Cardiac septum (tissue), 1 donor: Measurements from ENCODE around the gene GTPBP6. TPM values are rescaled to one million over a fixed set of nuclear protein-coding genes. Genes with fewer than 3 reads are reported as not detected.

ENCODE experiments used
- DNase-seq: peaks from one replicate; pipeline ENCODE4 v3.0.0-alpha.2; 2020; ENCODE audit warnings: low spot score
- intact Hi-C: fragments of 100-400 bp; cut with DNase I; formaldehyde crosslinking; loops from one replicate; pipeline ENCODE4 v1.14.0; 2022
- long read RNA-seq: library from polyadenylated mRNA; unstranded; transcript quantifications from one replicate; pipeline ENCODE4 v2.0.0, GENCODE V29; 2021
- total RNA-seq: library from RNA; stranded (reverse); fragmentation: NEBNext Ultra II Directional; extraction: Animal tissue kit (Norgen Biotek cat#: 25700); gene quantifications from one replicate; pipeline ENCODE4 v1.2.1, GENCODE V29; 2021
- donor health status: DM: no; HTN: no; CAD: no.

Gene GTPBP6, protein sequence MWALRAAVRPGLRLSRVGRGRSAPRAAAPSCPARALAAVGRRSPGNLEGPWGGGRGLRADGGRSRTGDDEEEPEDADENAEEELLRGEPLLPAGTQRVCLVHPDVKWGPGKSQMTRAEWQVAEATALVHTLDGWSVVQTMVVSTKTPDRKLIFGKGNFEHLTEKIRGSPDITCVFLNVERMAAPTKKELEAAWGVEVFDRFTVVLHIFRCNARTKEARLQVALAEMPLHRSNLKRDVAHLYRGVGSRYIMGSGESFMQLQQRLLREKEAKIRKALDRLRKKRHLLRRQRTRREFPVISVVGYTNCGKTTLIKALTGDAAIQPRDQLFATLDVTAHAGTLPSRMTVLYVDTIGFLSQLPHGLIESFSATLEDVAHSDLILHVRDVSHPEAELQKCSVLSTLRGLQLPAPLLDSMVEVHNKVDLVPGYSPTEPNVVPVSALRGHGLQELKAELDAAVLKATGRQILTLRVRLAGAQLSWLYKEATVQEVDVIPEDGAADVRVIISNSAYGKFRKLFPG
- total RNA-seq: 35.3 TPM
- long read RNA-seq, transcript GTPBP6-201 (10 exons, 1,907 nt): major isoform, 80 of 152 reads
- long read RNA-seq, partial matches to known transcripts: 40 of 152 reads
- long read RNA-seq, other reads (novel, unspliced or antisense): 28 of 152 reads

DNA sequence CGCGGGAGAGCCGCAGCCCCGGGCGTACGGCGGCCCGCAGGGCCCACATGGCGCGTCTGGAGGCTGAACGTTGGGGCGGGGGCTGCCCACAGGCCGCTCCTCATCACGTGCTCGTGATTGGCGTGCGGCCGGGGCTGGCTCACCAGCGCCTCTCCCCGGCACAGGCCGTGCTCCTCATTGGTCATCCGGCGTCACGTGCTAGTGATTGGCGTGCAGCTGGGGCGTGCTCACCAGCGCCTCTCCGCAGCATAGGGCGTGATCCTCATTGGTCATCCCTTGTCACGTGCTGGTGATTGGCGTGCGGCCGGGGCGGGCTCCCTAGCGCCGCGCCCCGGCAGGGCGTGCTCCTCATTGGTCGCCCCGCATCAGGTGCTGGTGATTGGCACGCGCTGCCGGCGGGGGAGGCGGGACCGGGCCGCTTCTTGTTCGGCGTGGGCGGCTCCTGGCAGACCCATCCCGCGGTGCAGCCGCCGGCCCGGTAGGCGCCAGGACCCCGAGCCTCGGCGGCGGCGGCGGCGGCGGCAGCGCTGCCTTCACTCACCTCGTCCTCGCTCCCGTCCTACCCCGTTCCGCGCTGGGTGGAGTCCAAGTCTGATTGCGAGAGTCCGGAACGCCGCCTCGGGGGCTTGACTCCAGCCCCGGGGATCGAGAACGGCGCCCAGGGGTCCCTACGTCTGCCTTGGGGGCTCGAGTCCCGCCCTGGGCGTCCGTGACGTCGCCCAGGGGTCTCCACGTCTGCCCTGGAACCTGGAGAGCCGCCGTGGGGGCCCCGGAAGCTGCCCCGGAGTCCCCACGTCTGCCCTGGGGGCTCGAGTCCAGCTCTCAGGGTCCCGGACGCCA is at the start of gene GTPBP6:
TSS of gene GTPBP6 (minus strand) at position 58 of the 840 bp plus-strand sequence. CDS start at position 49, 9 bp downstream.
- peak; percentile 100 for DNase-seq

DNA sequence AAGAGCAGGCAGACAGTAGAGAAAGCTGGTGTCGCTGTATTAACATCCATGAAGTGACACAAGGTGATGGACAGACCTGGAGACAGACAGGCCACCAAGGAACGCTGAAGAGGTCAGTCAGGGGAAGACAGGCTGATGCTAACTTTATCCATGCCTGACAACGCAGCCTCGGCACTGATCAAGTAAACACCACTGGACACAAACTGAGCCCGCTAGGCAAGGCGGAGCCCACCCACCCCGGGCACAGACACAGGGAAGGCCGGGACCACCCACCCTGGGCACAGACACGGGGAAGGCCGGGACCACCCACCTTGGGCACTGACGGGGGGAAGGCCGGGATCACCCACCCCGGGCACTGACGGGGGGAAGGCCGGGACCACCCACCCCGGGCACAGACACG is 49.3 kb upstream of the GTPBP6 start:
- DNase-seq: no peak
- intact Hi-C loops: no loop called here

More for the DNA sequence above, at the start of gene GTPBP6:
- intact Hi-C loops: loop anchor here (5.0 kb wide), 1 partner anchor 68 kb away; the partner anchor contains the start of gene PPP2R3B

DNA sequence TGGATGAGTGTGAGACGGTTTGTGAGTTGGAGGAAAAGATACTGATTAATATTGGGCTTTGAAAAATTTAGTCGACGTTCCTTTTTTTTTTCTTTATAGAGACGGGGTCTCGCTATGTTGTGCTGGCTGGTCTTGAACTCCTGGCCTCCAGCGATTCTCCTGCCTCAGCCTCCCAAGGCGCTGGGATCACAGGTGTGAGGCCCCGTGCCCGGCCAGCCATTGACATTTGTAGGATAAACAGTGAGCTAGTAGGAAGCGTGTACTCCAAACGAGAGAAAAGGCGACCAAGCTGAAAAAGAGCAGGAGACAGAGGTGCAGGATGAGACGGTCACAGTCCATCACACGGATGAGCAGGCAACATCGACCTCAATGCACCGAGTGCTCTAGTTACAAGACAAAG is 48.8 kb upstream of the GTPBP6 start:
- intact Hi-C loops: no loop called here
- DNase-seq: no peak

DNA sequence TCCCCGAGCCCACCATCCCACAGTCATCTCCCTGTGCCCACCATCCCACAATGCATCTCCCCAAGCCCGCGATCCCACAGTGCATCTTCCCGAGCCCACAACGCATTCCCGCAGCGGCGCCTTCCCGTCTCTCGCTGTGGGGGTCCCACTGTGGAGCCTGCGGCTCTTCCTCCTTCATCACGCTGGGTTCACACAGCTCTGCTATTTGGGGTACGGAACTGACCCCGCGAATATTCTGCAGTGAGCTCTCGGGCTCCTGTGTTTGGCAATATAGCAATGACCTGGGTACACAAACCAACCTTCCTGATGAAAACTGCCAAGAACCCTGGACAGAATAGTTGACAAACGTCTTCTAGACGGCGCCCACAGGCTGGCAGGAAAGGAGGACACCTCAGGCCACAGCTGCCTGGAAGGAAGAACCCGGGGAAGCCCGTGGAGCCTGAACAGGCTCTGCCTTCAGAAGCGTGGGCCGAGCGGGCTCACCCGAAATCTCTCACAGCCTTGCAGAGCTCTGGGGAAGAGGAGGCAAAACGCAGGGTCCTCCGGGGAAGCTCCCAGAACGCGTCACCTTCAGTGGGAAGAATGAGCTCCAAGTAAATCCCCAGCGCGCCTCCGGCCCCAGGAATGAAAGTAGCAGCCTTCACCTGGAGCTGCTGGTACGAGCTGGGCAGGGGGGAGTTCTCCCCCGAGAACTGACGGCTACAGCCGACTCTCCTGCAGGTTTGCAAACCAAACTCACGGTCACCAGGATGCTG is 45.2 kb upstream of the GTPBP6 start:
- DNase-seq: no peak
- intact Hi-C loops: no loop called here

DNA sequence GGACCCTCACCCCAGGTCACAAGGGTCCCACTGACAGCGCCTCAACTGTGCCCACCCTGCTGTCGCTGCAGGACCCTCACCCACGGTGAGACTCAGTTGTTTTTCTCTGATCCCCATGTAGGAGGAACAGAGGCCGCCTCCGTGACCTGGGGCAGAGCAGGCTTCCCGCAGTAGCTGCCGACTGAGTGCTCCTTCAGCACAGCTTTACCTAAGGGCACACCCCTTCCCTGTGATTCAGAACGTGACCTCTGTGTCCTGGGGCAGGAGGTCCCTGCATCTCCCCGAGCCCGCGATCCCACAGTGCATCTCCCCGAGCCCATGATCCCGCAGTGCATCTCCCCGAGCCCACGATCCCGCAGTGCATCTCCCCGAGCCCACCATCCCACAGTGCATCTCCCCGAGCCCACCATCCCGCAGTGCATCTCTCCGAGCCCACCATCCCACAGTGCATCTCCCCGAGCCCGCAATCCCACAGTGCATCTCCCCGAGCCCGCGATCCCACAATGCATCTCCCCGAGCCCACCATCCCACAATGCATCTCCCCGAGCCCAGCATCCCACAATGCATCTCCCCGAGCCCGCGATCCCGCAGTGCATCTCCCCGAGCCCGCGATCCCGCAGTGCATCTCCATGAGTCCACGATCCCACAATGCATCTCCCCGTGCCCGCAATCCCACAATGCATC is 44.5 kb upstream of the GTPBP6 start:
- intact Hi-C loops: no loop called here
- DNase-seq: no peak

DNA sequence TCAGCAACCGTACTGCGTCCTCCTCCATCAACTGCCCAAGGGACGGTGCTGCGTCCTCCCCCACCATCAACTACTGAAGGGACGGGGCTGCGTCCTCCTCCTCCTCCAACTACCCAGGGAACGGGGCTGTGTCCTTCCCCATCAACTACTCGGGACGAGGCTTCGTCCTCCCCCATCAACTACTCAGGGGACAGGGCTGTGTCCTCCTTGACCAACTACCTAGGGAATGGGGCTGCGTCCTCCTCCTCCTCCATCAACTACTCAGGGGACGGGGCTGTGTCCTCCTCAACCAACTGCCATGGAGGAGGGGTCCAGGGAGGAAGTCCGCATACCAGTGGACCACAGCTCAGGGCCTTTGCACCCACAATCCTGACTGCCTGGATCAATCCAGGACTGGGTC is 43.8 kb upstream of the GTPBP6 start:
- no peak for DNase-seq

DNA sequence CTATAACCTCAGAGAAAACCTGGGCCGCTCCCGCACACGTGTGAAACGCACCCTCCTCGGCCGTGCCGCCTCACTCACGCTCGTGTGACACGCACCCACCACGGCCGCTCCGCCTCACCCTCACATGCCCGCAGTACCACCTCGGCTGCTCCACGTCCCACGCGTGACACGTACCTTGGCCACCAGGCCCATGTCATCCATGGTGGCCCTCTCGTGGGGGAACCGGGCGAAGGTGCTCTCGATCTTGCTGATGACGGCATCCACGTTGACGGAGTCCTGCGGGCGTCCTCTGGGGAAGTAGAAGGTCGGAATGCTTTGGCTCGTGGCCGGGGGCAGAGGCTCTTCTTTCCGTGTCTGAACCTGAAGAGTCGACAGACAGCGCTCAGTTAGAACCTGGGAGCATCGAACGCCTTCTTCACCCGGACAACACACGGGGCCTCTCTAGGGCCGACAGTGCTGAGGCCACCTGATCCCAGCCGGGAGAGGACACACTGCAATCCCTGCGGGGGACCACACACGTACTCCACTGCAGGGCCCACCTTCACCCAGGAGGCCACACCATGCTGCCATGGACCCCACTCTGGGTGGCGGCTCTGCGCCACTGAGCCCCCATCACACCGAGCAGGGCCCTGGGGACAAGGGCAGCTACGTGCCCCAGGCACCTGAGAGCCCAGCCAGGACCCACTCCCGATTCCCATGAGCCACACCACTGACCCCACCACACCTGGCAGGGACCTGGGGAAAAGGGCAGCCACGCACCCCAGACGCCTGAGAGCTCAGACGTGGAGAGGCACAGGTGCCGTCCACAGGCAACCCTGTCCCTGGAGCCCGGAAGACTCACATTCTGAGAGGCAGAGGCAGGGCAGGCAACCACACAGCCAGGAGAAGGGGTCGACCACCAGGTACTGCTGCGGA is 42.9 kb upstream of the GTPBP6 start:
- intact Hi-C loops: no loop called here
- DNase-seq: no peak

More for the DNA sequence above, 43.8 kb upstream of the GTPBP6 start:
- intact Hi-C loops: no loop called here

DNA sequence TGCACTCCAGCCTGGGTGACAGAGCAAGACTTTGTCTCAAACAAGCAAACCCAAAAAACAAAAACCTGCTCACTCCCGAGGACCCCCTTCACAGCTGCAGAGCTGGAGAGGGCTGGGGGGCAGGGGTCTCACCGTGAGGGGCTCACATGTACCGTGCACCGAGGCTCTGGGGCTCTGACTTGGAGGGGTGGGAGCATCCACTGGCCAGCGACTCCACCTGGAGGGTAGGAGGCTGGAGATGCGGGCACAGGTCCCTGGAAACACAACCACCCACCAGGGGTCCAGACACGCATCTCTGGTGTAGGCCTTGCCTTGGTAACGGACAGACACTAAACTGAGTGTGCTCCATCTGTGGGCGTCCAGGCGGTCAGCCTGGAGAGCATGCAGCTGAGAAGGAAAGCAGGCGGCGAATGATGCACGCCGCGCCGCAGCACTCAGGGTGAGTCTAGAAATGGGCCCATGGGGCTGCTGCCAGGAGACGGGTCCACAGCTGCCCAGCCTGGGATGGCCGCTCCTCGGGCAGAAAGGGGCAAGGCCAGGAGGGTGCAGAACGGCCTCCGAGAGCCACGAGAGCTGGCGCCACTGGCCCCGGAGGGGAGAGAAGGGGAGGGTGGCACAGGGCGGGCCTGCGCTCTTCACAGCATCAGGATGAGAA is 42.0 kb upstream of the GTPBP6 start:
- intact Hi-C loops: no loop called here
- DNase-seq: no peak

DNA sequence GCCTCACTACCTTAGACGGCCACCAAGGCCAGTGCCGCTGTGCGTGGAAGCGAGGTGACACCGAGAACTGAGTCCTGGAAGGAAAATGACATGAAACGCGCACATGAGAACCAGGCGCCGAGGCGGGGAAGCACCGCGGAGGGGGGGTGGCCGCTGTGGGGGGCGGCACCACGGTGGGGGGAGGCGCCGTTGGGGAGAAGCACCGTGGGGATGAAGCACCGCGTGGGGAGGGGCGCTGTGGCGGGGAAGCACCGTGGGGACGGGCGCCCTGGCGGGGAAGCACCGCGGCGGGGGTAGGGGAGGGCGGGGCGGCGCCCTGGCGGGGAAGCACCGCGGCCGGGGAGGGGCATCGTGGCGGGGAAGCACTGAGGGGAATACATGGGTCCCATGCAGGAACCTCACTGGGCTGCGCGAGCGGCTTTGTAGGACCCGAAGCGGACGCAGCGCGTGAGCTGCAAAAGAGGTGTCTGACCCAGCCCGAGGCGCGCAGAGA is 40.1 kb upstream of the GTPBP6 start:
- DNase-seq: no peak
- intact Hi-C loops: no loop called here

DNA sequence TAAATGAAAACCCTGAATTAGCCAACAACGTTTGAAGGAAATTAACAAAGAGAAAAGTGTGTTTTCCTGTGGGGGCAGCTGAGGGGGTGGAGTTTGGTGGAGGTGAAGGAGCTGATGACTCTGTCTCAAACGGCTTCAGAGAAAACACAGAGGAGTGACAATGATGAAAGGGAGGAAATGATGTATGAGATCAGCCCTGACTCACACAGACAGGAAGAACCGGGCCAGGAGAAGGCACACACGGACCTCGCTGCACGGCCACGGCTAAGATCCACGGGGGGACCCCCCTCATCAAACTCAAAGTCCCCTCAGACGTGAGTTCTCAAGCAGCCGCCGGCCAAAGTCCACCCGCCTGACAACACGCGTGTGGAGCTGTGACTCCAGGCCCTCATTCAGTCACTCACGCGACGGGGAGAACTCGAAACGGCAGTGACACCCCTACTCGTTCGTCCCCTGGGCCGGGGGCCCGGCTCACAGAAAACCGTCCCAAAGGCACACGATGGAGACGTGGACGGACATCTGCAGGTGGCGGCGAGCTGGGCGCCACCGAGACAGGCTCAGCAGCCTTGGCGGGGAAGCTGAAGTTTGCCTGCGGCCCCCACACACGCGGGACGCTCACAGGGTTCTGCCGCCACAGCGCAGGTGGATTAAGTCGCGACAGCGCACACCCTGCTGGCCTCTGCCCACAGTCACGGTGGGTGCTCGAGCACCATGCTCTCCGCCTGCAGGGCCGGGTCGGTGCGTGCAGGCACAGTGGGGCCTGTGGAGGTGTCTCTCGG is 39.3 kb upstream of the GTPBP6 start:
- intact Hi-C loops: no loop called here
- no peak for DNase-seq

DNA sequence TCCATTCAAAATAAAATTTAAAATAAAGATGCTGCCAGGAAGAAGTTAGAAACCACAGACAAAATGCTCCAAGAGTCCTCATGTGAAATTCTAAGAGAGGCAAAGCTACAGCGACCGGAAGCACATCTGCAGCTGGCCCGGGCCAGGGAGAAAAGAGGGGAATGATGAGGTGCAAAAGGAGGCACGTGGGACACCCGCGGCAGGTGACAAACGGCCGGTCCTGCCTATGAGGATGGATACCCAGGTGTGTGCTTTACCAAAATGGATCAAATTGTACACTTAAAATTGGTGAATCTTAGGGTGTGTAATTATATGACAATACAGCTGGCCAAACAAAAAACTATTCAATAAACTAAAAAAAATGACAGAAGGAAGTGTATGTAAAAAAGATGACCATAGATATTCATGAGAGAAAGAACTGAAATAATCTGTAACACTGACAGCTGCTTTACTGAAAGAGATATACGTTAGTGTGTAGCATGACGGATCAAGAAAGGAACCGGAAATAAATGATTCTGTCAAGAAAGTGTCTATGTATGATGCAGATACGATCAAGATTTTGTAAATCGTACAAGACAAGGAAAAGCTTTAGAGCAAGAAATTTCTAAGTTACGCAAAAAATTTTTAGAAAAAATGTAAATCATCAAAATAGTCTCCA is 38.6 kb upstream of the GTPBP6 start:
- no peak for DNase-seq
- intact Hi-C loops: no loop called here

DNA sequence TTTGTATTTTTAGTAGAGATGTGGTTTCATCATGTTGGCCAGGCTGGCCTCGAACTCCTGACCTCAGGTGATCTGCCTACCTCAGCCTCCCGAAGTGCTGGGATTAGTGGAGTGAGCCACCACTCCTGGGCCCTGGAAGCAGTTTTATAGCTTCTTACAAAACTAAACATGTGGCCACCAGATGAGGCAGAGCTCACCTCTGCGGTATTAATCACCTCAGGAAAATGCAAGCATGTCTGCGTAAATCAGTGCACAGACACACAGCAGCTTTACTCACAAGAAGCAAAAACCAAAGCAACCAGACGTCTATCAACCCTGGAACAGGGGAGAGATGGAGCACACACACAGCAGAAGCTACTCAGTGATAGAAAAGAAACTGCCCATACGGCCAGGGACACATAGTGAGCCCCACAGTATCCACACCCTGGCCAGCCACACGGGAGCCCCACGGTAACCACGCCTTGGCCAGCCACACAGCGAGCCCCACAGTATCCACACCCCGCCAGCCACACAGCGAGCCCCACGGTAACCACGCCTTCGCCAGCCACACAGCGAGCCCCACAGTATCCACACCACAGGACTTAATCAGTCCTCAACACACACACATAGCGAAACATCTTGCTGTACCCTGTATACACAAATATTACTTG is 37.9 kb upstream of the GTPBP6 start:
- DNase-seq: no peak
- intact Hi-C loops: no loop called here

DNA sequence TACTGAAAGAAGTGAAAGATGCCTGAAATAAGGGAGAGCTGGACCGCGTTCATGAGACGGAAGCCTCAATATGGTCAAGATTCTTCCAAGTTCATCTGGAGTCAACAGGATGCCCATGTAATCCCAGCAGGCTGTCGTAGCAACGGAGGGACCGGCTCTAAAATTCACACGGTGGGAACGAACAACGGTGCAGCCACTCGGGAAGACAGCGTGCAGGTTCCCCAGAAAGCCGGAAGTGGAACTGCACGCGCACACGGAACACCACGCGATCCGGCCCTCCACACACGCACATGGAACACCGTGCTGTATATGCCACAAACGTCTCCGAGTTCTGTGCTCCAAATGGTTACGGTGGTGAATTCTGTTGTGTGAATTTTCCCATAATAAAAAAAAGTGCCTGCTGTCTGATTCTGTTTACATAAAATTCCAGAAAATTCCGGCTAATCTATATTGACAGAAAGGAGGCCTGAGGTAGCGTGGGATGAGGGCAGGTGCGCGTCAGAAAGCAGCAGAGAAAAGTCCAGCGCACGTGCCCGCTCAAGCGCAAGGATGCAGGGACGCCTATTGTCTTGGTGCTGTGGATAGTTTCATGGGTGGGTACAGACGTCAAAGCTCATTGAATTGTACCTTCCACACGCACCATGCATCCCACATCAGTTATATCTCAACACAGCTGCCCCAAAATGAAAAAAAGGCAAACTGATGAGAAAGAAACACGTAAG is 36.9 kb upstream of the GTPBP6 start:
- intact Hi-C loops: no loop called here
- DNase-seq: no peak

DNA sequence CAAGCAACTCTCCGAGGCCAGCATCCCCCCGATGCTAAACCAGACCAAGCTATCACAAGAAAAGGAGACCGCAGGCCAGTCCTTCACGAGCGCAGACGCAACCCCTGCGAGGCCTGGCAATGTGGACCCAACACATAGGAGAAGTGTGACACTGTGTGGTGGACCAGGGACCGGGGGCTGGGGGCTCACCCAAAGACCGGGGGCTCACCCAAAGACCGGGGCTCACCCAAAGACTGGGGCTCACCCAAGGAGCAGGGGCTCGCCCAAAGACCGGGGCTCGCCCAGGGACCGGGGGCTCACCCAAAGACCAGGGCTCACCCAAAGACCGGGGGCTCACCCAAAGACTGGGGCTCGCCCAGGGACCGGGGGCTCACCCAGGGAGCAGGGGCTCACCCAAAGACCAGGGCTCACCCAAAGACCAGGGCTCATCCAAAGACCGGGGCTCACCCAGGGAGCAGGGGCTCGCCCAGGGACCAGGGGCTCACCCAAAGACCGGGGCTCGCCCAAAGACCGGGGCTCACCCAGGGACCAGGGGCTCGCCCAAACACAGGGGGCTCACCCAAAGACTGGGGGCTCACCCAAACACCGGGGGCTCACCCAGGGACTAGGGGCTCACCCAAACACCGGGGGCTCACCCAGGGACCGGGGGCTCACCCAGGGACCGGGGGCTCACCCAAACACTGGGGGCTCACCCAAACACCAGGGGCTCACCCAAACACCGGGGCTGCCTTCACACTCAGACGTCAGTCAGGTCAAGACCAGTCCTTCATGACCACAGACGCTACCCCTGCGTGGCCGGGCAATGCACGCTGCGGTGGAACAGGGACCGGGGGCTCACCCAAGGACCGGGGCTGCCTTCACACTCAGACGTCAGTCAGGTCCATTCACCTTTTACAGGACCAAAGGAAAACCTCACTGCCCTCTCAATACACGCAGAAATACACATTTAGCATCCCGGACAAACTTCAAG is 35.3 kb upstream of the GTPBP6 start:
- intact Hi-C loops: no loop called here
- no peak for DNase-seq
